HG03159 (cell line): ENCODE results near the gene ICA1L.
"Not testable (repeated sequence)": the region's sequence is repeated elsewhere in the genome, so short reads cannot be mapped to it uniquely, and the experiment has no call there.

ENCODE experiments used
- ATAC-seq: cut with Tn5 transposase; IDR thresholded peaks from one replicate; pipeline ENCODE4 v1.9.1; 2021; ENCODE audit warnings: mild to moderate bottlenecking, moderate library complexity; ENCODE audit not compliant: unreplicated experiment

The ICA1L gene

DNA sequence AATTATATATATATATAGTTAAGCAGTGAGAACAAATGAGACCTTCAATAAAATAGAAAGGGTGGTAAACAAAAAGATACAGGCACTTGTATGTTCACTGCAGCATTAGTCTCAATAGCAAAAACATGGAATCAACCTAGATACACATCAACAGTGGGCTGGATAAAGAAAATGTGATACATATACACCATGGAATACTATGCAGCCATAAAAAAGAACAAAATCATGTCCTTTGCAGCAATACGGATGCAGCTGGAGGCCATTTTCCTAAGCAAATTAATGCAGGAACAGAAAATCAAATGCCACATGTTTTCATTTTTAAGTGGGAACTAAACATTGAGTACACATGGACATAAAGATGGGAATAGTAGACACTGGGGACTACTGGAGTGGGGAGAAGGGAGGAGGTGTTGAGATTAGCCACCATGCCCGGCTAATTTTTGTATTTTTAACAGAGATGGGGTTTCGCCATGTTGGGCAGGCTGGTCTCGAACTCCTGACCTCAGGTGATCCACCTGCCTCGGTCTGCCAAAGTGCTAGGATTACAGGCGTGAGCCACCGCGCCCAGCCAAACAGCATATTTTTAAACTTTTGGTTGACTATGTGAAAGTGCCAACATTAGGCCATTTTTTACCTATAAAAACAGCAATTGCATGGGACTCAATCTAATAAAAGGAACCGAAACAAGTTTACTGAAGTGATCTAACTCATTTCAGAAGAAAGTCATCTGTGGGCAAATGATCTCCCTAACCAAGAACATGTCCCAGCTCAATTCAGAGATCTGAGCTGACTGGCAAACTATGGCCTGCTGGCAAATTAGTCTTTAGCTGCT lies 23.7 kb downstream of the ICA1L start:
- peak; percentile 80 for ATAC-seq

DNA sequence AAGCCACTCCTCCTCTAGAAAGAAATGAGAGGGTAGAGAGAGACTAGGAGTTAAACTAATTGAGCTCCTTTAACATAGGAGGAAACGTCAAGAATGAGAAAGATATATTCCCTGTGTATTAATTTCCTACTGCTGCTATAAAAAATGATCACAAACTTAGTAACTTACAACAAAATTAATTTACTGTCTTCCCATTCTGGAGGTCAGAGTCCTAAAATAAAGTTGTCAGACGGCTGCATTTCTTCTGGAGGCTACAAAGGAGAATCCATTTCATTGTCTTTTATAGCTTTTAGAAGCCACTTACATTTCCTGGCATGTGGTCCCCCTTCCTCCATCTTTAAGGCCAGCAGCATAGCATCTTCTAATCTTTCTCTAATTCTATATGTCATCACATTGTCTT lies 26.9 kb downstream of the ICA1L start:
- ATAC-seq: no peak

DNA sequence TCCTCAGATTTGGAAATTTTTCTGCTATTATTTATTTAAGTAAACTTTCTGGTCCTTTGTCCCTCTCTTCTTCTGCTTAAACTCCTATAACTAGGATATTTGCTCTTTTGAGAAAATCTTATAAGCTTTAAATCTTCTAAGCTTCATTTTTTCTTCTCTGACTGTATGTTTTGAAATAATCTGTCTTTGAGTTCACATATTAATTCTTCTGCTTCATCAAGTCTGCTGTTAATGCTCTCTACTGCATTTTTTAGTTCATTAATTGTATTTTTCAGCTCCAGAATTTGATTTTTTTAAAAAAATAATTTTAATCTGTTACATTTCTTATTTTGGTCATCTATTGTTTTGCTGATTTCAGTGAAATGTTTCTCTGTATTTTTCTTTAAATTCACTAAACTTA lies 28.9 kb downstream of the ICA1L start:
- no peak for ATAC-seq

DNA sequence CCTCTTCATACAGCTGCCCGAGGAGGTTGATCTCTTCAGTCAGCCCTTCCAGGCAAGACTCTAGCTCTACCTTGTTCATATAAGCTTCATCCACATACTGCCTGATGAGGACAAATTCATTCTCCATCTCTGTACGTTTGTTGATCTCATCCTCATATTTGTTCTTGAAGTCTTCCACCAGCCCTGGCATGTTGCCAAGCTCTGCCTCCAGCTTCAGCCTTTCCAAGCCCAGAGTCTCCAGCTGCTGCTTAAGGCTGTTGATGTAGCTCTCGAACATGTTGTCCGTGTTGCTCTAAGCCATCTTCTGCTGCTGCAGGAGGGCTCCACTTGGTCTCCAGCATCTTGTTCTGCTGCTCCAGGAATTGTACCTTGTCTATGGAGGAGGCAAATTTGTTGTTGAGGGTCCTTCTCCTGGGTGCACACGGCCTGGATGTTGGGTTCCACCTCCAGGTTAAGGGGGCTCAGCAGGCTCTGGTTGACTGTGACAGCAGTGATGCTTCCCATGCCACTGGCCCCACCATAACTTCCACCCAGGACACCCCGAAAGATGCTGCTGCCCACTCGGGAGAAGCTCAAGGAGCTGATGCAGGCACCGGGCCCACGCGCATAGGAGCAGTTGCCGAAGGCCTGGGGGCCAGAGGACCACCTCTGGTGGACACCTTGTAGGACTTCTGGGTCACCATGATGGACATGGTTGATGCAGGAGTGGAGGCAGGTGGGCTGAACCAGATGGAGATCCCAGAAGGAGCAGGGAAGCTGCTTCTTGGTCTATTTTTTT lies 30.3 kb downstream of the ICA1L start:
- no peak for ATAC-seq

DNA sequence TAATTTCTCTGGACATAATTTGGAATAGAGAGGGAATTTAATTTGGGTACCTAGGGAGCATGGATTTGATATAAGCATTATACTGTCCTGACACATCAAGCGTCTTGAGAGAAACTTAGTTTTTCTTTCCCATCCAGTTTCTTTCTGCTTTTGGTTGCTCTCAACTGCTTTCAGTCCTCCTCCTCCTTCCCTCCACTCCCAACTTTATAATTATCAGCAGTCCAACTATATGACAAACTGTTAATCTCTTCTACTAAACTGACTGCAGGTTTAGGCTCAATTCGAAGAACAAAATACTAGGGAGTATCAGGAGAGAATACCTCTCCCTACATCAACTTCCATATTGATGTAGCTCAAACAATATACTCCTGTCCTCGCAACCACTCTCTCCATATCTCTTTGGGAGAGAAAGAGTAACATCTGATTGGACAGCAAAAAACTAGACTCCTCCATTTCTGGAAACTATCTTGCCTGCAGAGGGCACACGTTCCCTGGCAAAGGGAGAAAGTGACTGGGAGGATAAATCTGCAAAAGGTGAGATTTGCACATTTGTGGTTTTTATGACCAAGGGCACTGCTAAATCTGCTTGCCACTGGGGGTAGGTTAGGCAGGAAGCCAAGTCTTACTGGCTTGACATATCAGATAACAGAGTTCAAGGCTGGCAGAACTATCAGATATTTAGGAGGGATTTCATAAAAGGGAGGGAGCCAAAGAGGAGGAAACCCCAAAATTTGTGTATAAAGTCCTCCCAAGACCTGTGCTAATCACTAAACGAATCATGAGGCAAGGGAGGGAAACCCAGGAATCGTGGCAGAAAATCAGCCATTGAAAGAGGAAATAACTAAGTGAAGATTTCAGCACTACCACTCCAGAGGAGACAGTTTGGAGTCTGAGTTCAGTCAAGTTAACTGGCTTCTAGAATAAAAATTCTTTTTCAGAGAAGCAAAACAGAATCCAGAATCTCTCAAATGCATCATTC lies 40.0 kb downstream of the ICA1L start:
- ATAC-seq: no peak

DNA sequence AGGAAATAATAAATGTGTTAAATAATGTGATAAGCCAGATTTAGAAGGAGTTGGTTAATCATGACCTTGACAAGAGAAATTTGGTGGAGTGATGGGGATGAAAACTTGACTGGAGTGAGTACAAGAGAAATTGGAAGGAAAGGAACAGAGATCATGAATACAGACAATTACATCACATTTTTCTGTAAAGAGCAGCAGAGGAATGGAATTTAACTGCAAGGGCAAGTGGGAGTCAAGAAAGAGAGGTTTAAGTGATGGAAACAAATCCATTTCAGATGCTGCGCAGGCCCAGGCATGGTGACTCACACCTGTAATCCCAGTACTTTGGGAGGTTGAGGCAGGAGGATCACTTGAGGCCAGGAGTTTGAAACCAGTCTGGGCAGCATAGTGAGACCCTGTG lies 46.7 kb downstream of the ICA1L start:
- no peak for ATAC-seq

DNA sequence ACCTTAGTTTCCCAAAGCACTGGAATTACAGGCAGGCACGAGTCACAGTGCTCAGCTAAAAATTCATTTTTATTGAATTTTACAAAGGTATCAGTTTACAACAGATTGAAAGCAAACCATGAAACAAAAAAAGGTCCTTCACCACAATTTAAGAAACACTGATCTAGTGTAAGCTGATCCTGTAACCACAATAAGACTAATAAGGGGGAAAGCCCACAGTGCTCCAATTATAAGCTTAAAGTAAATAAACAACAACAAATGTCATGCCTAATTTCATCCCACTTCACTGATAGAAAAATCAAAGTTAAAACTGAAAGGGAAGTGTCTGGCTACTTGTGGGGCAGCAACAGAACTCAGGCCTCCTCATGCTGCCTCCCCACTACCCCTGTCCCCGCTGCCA lies 49.2 kb downstream of the ICA1L start:
- no peak for ATAC-seq

DNA sequence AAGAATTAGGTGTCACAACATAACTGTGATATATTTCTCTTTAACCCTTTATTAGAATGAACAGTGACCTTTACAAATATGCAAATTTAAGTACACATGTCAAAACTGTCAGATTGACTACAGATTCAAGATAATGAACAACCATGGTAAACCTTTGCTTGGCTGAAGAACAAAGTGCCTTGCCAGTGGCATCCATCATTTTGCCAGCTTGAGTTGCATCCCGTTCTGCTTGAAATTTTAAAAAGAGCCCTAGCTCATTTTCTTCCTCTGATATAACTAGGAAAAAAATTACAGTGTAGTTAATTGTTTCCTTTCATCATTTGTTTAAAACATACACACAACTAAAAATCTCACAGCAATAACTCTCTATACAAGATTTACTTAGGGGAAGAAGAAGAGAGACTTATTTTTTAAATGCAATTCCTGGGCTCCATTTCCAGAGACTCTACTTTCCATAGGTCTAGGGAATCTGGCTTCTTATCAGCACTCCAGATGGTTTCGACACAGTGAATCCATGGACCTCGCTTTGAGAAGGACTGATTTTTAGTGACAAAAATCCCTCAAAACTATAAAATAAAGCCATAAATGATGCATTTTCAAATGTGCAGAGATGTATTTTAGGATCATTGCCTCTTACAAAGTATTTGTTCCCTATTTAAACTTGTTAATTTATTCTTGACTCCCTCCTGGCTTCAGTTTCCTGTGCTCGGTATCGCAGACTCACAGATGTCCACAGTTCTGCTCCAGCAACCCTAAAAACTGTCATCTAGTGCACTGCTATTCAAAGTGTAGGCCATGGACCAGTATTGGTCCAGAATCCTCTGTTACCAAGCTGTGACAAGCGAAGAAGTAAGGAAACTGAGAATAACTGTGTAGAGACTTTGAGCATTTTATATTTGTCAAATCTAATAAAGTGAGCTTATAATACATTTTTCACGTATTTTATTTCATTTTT lies 50.1 kb downstream of the ICA1L start:
- ATAC-seq: no peak

DNA sequence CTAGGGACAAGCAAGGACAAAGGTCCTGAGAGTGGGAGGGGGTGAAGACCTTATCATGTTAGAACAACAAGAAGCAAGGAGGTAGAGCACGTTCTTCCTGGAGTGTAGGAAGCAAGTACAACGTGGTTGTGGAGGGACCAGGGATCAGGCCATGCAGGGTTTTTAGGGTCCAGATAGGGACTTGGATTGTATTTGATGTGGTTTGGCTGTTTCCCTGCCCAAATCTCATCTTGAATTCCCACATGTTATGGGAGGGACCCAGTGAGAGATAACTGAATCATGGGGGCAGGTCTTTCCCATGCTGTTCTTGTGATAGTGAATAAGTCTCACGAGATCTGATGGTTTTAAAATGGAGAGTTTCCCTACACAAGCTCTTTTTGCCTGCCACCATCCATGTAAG lies 53.2 kb downstream of the ICA1L start:
- no peak for ATAC-seq

DNA sequence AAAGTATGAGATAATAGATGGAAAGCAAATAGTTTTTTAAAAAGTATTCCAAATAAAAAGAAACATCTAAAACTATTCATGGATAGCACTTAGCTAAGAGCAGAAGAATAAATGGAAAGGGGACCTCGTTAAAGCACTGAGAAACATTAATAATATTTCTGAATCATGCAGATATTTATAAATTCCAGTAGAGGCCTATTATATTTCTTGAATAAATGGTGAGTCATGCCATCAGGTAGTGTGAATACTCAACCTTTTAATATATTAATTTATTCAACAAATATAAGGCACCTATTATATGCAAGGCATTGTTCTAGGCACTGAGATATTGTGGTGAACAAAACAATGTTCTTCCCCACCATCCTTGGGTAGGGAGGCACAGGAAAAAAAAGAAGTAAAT lies 53.8 kb downstream of the ICA1L start:
- ATAC-seq: no peak

DNA sequence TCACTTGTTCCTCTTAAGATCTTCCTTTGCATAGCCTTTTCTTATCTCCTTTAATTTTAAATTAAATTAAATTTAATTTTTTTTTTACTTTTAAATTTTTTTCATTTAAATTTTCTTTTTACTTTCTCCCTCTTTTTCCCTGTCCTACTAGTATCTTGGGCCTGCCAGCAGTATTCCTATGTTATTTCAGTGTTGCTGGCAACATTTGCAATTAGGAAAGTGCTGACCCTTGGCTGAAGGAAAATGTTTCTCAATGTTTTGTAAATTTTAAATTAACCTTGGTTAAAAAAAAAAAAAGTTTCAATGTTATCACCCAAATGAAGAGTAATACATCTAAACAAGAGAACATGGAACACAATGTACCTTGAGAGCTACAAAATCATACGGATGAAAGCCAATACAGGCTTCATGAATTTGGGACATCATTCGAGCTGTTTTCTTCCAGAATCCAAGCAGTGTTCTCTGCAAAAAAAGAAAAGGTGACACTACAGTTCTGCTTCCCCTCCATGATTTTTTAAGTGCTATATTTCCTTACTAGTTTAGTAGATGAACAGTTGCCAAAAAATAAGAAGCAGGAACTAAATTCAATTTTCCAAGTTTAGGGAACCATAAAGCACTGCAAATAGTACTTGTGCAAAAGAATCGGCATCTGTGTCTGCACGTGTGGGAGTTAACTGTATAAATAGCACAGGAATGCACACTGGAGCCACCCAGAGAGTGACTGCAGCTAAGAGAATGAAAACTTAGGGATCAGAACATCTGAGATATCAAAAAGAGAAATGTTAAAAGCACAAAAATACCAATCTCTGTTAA lies 55.8 kb downstream of the ICA1L start:
- no peak for ATAC-seq

DNA sequence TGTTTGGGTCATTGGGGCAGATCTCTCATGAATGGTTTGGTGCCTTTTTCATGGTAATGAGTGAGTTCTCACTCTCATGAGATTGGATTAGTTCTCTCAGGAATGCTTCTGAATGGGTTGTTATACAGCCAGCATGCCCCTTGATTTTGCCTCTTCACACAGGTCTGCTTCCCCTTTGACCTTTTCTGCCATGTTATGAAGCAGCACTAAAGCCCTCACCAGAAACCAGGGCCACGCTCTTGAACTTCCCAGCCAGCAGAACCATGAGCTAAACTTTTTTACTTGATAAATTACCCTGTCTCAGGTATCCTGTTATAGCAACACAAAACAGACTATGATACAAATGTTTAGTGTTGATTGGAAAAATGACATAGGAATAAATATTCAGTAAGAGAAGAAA lies 57.3 kb downstream of the ICA1L start:
- no peak for ATAC-seq

DNA sequence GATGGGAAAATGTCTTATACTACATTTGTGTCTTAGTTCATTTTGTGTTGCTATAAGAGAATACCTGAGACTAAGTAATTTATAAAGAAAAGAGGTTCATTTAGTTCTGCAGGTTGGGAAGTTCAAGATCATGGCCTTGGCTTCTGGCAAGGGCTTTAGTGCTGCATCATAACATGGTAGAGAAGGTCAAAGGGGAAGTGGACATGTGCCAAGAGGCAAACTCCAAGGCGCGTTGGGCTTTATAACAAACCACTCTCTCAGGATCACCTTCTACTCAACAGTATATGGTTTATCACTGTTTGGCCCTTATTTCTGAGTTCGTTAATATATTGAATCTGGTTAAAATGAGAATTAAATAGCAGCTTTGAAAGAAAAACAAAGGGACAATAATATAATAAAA lies 58.2 kb downstream of the ICA1L start:
- no peak for ATAC-seq

DNA sequence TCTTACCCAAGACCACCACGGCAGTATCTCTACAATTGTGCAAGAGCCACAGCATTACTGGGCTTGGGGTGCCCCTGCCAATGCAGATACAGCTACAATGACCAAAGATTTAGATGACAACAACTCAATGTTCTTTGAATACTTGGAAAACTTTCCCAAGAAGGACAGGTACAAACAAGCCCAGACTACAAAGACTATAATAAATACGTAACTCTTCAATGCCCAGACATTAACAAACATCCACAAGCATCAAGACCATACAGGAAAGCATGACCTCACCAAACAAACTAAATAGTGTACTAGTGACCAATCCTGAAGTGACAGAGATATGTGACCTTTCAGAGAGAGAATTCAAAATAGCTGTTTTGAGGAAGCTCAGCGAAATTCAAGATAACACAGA lies 62.8 kb downstream of the ICA1L start:
- no peak for ATAC-seq

DNA sequence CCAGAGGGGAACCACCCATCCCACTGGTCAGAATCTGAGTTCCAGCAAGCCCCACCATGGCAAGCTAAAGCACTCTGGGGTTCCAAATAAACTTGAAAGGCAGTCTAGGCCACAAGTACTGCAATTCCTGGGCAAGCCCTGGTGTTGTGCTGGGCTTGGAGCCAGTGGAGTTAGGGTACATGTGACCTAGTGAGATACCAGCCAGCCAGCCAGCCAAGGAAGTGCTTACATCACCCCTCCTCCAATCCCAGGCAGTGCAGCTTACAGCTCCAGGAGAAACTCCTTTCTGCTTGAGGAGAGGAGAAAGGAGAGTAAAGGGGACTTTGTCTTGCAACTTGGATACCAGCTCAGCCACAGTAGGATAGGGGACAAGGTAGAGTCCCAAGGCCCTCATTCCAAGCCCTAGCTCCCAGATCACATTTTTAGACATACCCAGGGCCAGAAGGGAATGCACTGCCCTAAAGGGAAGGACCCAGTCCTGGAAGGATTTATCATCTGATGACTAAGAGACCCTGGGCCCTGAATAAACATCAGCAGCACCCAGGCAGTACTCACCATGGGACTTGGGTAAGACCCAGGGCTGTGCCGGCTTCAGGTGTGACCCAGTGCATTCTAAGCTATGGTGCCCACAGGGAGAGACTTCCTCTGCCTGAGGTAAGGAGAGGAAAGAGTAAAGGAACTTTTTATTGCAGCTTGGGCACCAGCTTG lies 64.0 kb downstream of the ICA1L start:
- ATAC-seq: not testable (repeated sequence)

DNA sequence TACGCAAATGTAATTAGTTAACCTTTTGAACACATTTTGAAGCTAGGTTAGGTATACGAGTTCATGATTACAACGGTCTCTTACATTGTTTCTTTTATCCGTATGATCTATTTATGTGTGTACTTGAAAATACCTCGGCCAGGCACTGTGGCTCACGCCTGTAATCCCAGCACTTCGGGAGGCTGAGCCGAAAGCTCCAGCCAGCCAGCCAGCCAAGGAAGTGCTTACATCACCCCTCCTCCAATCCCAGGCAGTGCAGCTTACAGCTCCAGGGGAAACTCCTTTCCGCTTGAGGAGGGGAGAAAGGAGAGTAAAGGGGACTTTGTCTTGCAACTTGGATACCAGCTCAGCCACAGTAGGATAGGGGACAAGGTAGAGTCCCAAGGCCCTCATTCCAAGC lies 65.7 kb downstream of the ICA1L start:
- ATAC-seq: not testable (repeated sequence)

DNA sequence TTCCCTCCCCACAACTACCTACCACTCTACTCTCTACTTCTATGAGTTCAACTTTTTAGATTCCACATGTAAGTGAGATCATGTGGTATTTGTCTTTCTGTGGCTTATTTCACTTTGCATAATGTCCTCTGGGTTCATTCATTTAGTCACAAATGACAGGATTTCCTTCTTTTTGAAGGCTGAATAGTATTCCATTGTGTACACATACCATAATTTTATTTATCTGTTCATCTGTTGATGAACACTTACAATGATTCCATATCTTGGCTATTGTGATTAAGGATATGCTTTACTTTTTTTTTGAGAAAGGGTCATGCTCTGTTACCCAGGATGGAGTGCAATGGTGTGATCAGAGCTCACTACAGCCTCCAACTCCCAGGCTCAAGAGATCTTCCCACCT lies 73.6 kb downstream of the ICA1L start:
- ATAC-seq: no peak

DNA sequence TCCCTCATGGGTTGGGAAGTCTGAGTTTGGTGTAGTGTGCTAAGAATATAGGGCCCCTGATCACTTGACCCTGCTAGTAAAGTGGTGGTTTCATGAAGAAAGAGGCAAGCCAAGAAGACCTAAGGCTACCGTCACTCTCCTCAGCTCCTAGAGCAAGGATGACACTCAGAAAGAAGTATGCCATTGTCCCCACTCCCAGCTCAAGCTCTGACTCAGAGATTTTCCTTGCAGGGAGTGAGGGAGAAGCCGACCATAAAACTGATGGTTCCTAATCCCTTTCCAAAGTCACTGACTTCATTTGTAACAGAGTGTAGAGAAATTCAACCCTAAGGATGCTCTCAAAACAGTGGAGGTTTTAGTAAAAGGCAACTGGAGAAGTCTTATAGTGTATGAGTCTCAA lies 80.9 kb downstream of the ICA1L start:
- no peak for ATAC-seq

DNA sequence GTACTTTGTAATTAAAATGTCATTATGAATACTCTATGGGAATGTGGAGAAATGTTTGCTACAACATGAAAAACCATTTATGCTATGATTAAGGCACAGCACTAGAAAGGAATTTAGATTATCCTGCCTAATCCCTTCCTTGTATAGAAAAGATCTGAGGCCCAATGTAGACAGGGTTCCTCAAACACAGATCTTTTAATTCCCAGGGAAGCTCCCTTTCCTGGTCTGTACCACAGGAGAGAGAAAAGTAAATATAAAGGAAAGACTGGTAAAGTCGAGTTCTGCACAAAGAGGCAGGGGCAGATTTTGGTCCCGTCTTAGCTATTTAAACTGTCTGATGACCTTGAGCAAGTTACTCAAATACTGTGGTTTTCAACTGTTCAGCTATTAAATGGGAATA lies 84.7 kb downstream of the ICA1L start:
- ATAC-seq: no peak
